Aorta (tissue), 5 donors: ENCODE results near the gene HKDC1. TPM values are rescaled to one million over a fixed set of nuclear protein-coding genes. Genes with fewer than 3 reads are reported as not detected.

Experiments used
- ATAC-seq: fragments of 200-7000 bp; cut with Tn5 transposase; one replicate; pipeline ENCODE4 v1.9.1; 2022; ENCODE audit warnings: moderate library complexity; ENCODE audit not compliant: low FRiP score
- DNase-seq, 2 donors: peaks; one replicate each; pipeline ENCODE4 v3.0.0-alpha.2; 2020
- H3K27ac ChIP-seq, 2 donors: one replicate each; pipeline ENCODE4 v1.5.1; 2013; ENCODE audit warnings: low read length in 2 of 2, mild to moderate bottlenecking in 2 of 2, moderate library complexity in 2 of 2, control low read depth in 1 of 2, inconsistent platforms in 1 of 2, low read depth in 1 of 2
- H3K27me3 ChIP-seq, 2 donors: one replicate each; pipeline ENCODE4 v1.6.1; 2013; ENCODE audit warnings: control low read depth in 1 of 2, low read length in 1 of 2, mild to moderate bottlenecking in 1 of 2, moderate library complexity in 1 of 2; ENCODE audit not compliant: insufficient read depth in 2 of 2, control insufficient read depth in 1 of 2
- H3K36me3 ChIP-seq, 2 donors: one replicate each; pipeline ENCODE4 v1.6.1; 2013; ENCODE audit warnings: control low read depth in 1 of 2, low read length in 1 of 2, mild to moderate bottlenecking in 1 of 2; ENCODE audit not compliant: insufficient read depth in 2 of 2, control insufficient read depth in 1 of 2
- H3K4me1 ChIP-seq, 2 donors: one replicate each; pipeline ENCODE4 v1.6.1; 2013; ENCODE audit warnings: low read length in 2 of 2, control low read depth in 1 of 2, mild to moderate bottlenecking in 1 of 2, moderate library complexity in 1 of 2; ENCODE audit not compliant: insufficient read depth in 2 of 2, control insufficient read depth in 1 of 2
- H3K4me3 ChIP-seq, 2 donors: one replicate each; pipeline ENCODE4 v1.5.1; 2013; ENCODE audit warnings: low read length in 2 of 2, control low read depth in 1 of 2, mild to moderate bottlenecking in 1 of 2
- H3K9me3 ChIP-seq: one replicate; pipeline ENCODE4 v1.6.1; 2013; ENCODE audit warnings: mild to moderate bottlenecking, low read length; ENCODE audit not compliant: control insufficient read depth
- WGBS, 2 donors: extraction: QIAGEN DNeasy Blood & Tissue Kit; methylation state at CpG; one replicate each; pipeline ENCODE4 v1.1.7; 2013; 5-methylcytosine and 5-hydroxymethylcytosine counted together
- intact Hi-C, 2 donors: fragments of 100-400 bp; cut with DNase I; formaldehyde crosslinking; loops; one replicate each; pipeline versions ENCODE4 v1.14.2 to v1.15.0; 2022
- polyA plus RNA-seq, 2 donors: library from polyadenylated mRNA; stranded (reverse); fragments of 200-250 nt; gene quantifications; one replicate each; pipeline ENCODE4 v1.2.3, GENCODE V29; 2013
- total RNA-seq, 2 donors: library from RNA; stranded (reverse); fragmentation: NEBNext Ultra II Directional; extraction: Animal tissue kit (Norgen Biotek cat#: 25700); gene quantifications; one replicate each; pipeline ENCODE4 v1.2.1, GENCODE V29; 2021
- donor health status: healthy with polysubstance abuse.
- donor health status: Bipolar disorder and iron deficiency.
- donor health status: DM: no; HTN: no; CAD: no.
- donor health status: DM: no; HTN: no; CAD: no.
- donor health status: DM: yes; HTN: yes; CAD: no.

Gene HKDC1
- total and polyA plus RNA-seq, 4 donors, result 3.1 TPM; not detected in 3

DNA sequence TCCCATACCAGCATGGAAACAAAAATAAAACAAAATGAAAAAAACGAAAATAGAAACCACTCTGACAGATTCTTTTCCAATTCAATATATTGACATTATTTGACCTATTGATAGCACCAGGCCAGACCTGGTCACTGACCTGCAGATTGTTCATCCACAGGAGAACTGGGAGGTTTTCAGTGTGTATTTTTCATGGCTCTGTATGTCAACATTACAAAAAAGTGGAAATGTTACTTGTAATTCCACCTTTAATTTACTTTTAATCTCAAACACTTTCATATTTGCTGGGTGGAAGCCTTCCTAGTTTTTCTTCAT, 2.9 kb downstream of the HKDC1 start:
- no peak for DNase-seq
- Histone ChIP-seq H3K27me3 (no peaks in the 10 kb centered on the region), H3K4me3 (no peak overlapping the region), H3K27ac (no peak overlapping the region), H3K9me3 (no peaks in the 10 kb centered on the region), H3K4me1 (no peaks in the 10 kb centered on the region), H3K36me3 (no peaks in the 10 kb centered on the region)
- intact Hi-C loops, result no loop called here
- ATAC-seq, result no peak
- WGBS, 2 donors, result 0 to 5% methylated on average over 1 of the region's 1 CpG

- Histone ChIP-seq H3K27me3 (no peaks in the 10 kb centered on the region), H3K4me1 (no peaks in the 10 kb centered on the region), H3K9me3 (no peaks in the 10 kb centered on the region), H3K27ac (no peak overlapping the region), H3K4me3 (no peak overlapping the region), H3K36me3 (no peaks in the 10 kb centered on the region)
- ATAC-seq (no peak), DNase-seq (no peak)
- 67 to 77% methylated on average over 10 of the region's 10 CpGs for WGBS, 2 donors
- intact Hi-C loops, result no loop called here
Observed at GRCh38 chr10:69224862-69225657, 4.9 kb downstream of the HKDC1 start.

DNA sequence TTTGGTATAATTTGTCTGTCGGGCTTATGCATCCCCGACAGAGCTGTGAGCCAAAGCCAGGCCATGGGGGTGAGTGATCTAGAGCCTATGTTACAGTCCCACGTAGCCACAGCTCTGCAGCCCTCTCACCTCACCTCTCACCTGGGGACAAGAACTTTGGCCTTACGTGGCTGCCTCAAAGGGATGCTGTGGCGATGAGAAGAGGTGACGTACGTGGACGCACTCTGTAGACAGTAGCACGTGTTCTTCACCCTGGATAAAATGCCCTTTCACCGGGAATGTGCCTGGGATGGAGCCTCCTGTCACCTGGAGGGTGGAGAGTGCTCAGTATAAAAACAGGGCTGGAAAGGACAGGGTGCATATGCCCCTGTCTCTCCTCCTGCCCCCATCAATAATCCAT, 5.5 kb downstream of the HKDC1 start:
- ATAC-seq, result no peak
- DNase-seq, result no peak

GRCh38 chr10:69226919-69227450, 6.9 kb downstream of the HKDC1 start:
- DNase-seq (no peak), ATAC-seq (no peak)
- intact Hi-C loops, result no loop called here
- Histone ChIP-seq H3K9me3 (no peaks in the 10 kb centered on the region), H3K36me3 (no peaks in the 10 kb centered on the region), H3K27me3 (no peaks in the 10 kb centered on the region), H3K4me1 (no peaks in the 10 kb centered on the region), H3K4me3 (no peak overlapping the region), H3K27ac (no peak overlapping the region)
- WGBS, 2 donors, result 80 to 82% methylated on average over 14 of the region's 14 CpGs

More for the DNA sequence above, 5.5 kb downstream of the HKDC1 start:
- H3K36me3 ChIP-seq, result no peaks in the 10 kb centered on the region
- no peaks in the 10 kb centered on the region for H3K27me3 ChIP-seq
- H3K27ac ChIP-seq, result no peak overlapping the region
- no peaks in the 10 kb centered on the region for H3K9me3 ChIP-seq
- intact Hi-C loops, result no loop called here
- whole genome bisulfite sequencing, 2 donors, result 77 to 87% methylated on average over 10 of the region's 10 CpGs
- no peaks in the 10 kb centered on the region for H3K4me1 ChIP-seq
- no peak overlapping the region for H3K4me3 ChIP-seq

GRCh38 chr10:69228151-69228550, 8.0 kb downstream of the HKDC1 start:
- ATAC-seq (no peak), DNase-seq (no peak)
- 51 to 91% methylated on average over 2 of the region's 2 CpGs for WGBS, 2 donors
- Histone ChIP-seq H3K4me3 (no peak overlapping the region), H3K36me3 (no peaks in the 10 kb centered on the region), H3K27ac (no peak overlapping the region), H3K9me3 (no peaks in the 10 kb centered on the region), H3K27me3 (no peaks in the 10 kb centered on the region), H3K4me1 (no peaks in the 10 kb centered on the region)
- intact Hi-C loops, result loop anchor here in 1 of 2 donors (2.0 kb wide), 1 partner anchor 169 kb away; no protein-coding TSS in a partner anchor

DNA sequence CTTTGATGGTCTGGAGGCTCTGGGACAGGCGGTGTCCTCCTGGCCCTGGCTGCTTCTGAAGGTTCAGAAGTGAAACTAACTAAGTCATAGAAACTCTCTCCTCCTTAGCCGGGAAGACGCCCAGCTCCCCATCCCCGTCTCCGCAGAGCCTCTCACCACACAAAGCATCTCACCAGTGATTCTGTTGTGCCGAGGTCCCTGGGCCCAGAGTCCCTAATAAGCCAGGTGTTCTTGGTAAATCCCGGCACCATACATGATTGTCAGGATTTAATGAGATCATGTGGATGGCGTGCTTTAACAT, 9.4 kb downstream of the HKDC1 start:
- intact Hi-C loops, result loop anchor here in 1 of 2 donors (2.0 kb wide), 1 partner anchor 167 kb away; no protein-coding TSS in a partner anchor
- H3K27me3 ChIP-seq, result no peaks in the 10 kb centered on the region
- no peaks in the 10 kb centered on the region for H3K4me1 ChIP-seq
- H3K4me3 ChIP-seq, result no peak overlapping the region
- no peak overlapping the region for H3K27ac ChIP-seq
- DNase-seq (no peak), ATAC-seq (no peak)
- no peaks in the 10 kb centered on the region for H3K36me3 ChIP-seq
- WGBS, 2 donors, result 88 to 92% methylated on average over 8 of the region's 8 CpGs
- no peaks in the 10 kb centered on the region for H3K9me3 ChIP-seq

DNA sequence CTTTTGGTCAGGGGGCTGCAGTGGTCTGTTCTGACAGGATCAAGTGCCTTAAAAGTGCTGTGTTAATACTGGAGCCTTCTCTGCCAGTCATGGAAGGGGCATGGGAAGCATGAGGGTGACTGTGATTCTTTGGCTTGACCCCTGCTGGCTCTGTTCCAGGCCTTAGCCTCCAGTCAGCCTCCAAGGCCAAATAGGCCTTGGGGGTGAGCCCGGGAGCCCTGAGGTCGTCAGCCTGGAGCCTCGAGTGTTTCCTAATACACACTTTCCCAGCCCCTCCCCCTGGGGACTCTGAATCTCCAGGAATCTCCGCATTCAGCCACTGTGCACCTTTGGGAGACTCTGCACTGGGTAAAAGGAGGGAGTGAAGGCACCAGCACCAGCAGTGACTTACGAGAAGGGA, 10.0 kb downstream of the HKDC1 start:
- no peak for DNase-seq
- no peaks in the 10 kb centered on the region for H3K36me3 ChIP-seq
- WGBS, 2 donors, result 71 to 73% methylated on average over 5 of the region's 5 CpGs
- no peaks in the 10 kb centered on the region for H3K27me3 ChIP-seq
- no peak overlapping the region for H3K27ac ChIP-seq
- H3K9me3 ChIP-seq, result no peaks in the 10 kb centered on the region
- no peak overlapping the region for H3K4me3 ChIP-seq
- H3K4me1 ChIP-seq, result no peaks in the 10 kb centered on the region
- intact Hi-C loops, result no loop called here
- no peak for ATAC-seq

DNA sequence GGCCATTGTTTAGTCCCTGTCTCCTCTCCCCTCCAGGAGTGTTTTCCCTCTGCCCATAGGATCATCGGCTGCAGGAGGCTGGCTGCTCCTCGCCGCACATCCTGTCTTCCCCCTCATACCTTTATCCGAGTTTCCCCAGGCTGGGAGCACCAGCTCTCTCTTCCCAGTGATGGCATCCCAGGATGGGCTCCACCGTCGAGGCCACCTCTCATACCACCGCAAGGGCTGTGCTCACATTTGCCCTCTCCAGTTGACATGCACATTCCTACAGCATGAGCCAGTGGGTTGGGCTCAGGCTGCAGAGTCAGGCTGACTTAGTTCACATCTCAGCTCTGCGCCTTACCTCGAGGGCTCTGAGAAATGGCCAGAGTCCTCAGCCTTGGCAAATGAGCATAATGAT, 12.1 kb downstream of the HKDC1 start:
- H3K27me3 ChIP-seq, result no peaks in the 10 kb centered on the region
- DNase-seq (no peak), ATAC-seq (no peak)
- no peaks in the 10 kb centered on the region for H3K4me1 ChIP-seq
- H3K36me3 ChIP-seq, result no peaks in the 10 kb centered on the region
- intact Hi-C loops, result no loop called here
- no peak overlapping the region for H3K4me3 ChIP-seq
- no peaks in the 10 kb centered on the region for H3K9me3 ChIP-seq
- no peak overlapping the region for H3K27ac ChIP-seq
- WGBS, 2 donors, result 71 to 73% methylated on average over 9 of the region's 9 CpGs

GRCh38 chr10:69232736-69233480, 12.8 kb downstream of the HKDC1 start:
- H3K27ac ChIP-seq, result no peak overlapping the region
- H3K4me1 ChIP-seq, result no peaks in the 10 kb centered on the region
- no peaks in the 10 kb centered on the region for H3K27me3 ChIP-seq
- no peaks in the 10 kb centered on the region for H3K9me3 ChIP-seq
- intact Hi-C loops, result no loop called here
- no peaks in the 10 kb centered on the region for H3K36me3 ChIP-seq
- no peak overlapping the region for H3K4me3 ChIP-seq
- DNase-seq (no peak), ATAC-seq (no peak)
- 87 to 88% methylated on average over 22 of the region's 22 CpGs for WGBS, 2 donors
